Small intestine (tissue), 7 donors: ENCODE results near the gene PSAT1. TPM values are rescaled to one million over a fixed set of nuclear protein-coding genes. Genes with fewer than 3 reads are reported as not detected.

ENCODE experiments used
- DNase-seq, 2 donors: peaks; one replicate each; pipeline versions ENCODE4 v3.0.0 to v3.0.0-alpha.2; 2013
- FAIRE-seq: peaks from 2 replicates; lab custom pipeline; 2012; peaks lifted over from hg19 to GRCh38; lab: Jason Lieb, UNC
- H3K27ac ChIP-seq, 3 donors: one replicate each; pipeline ENCODE4 v1.5.1; 2013; ENCODE audit warnings: low read length in 2 of 3, mild to moderate bottlenecking in 2 of 3, control low read depth in 1 of 3, inconsistent platforms in 1 of 3, low read depth in 1 of 3, moderate library complexity in 1 of 3
- H3K27me3 ChIP-seq, 3 donors: one replicate each; pipeline ENCODE4 v1.6.1; 2013; ENCODE audit warnings: low read length in 3 of 3, inconsistent platforms in 1 of 3; ENCODE audit not compliant: control insufficient read depth in 3 of 3, insufficient read depth in 3 of 3
- H3K36me3 ChIP-seq, 3 donors: one replicate each; pipeline ENCODE4 v1.6.1; 2013; ENCODE audit warnings: low read length in 3 of 3, inconsistent platforms in 1 of 3, low read depth in 1 of 3, mild to moderate bottlenecking in 1 of 3, moderate library complexity in 1 of 3; ENCODE audit not compliant: control insufficient read depth in 3 of 3, insufficient read depth in 2 of 3
- H3K4me1 ChIP-seq, 3 donors: one replicate each; pipeline ENCODE4 v1.6.1; 2013; ENCODE audit warnings: low read length in 2 of 3, inconsistent platforms in 1 of 3, low read depth in 1 of 3, mild to moderate bottlenecking in 1 of 3, moderate library complexity in 1 of 3; ENCODE audit not compliant: control insufficient read depth in 3 of 3, insufficient read depth in 2 of 3
- H3K4me3 ChIP-seq, 3 donors: one replicate each; pipeline ENCODE4 v1.5.1; 2013; ENCODE audit warnings: low read length in 3 of 3, control low read depth in 1 of 3, inconsistent platforms in 1 of 3, low read depth in 1 of 3, mild to moderate bottlenecking in 1 of 3, moderate library complexity in 1 of 3
- H3K9me3 ChIP-seq, 2 donors: one replicate each; pipeline ENCODE4 v1.6.1; 2013; ENCODE audit warnings: low read depth in 1 of 2, low read length in 1 of 2; ENCODE audit not compliant: control insufficient read depth in 2 of 2, insufficient read depth in 1 of 2
- WGBS, 3 donors: extraction: QIAGEN DNeasy Blood & Tissue Kit; methylation state at CpG; one replicate each; pipeline ENCODE4 v1.1.7; 2013; 5-methylcytosine and 5-hydroxymethylcytosine counted together
- polyA plus RNA-seq, 4 donors: library from polyadenylated mRNA; stranded (reverse) in 3 of 4; unstranded in 1 of 4; fragments of 200-250 nt in 3 of 4; fragments of 120-200 nt in 1 of 4; gene quantifications; one replicate each; pipeline versions ENCODE4 v1.2.1 to v1.2.3, GENCODE V29; 2013
- donor health status: healthy with polysubstance abuse.
- donor health status: control.
- donor health status: control.
- donor health status: Bipolar disorder and iron deficiency.
- donor health status: healthy.

Gene PSAT1
- polyA plus RNA-seq, 4 donors = 1.8 to 101 (median 2.9) TPM

DNA sequence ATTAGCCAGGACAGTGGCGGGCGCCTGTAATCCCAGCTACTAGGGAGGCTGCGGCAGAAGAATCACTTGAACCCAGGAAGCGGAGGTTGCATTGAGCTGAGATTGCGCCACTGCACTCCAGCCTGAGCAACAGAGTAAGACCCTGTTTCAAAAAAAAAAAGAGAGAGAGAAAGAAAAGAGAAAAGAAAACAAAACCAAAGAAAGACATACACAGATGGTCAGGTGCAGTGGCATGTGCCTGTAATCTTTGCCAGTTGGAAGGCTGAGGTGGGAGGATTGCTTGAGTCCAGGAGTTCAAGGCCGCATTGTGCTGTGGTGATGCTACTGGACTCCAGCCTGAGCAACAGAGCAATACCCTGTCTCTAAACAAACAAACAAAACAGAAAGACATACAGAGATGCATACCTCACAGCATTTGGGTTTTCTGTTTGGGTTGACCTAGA lies 10.0 kb upstream of the PSAT1 start:
- Histone ChIP-seq H3K27ac (no peak overlapping the region), H3K27me3 (no peaks in the 10 kb centered on the region), H3K4me3 (no peak overlapping the region), H3K36me3 (no peaks in the 10 kb centered on the region), H3K9me3 (peaks cover 0 to 2% of the 10 kb centered on the region in 2 donors), H3K4me1 (no peaks in the 10 kb centered on the region)
- DNase-seq (no peak), FAIRE-seq (no peak)
- WGBS, 3 donors = 95 to 96% (median 96%) methylated on average over 5 to 6 of the region's 6 CpGs

DNA sequence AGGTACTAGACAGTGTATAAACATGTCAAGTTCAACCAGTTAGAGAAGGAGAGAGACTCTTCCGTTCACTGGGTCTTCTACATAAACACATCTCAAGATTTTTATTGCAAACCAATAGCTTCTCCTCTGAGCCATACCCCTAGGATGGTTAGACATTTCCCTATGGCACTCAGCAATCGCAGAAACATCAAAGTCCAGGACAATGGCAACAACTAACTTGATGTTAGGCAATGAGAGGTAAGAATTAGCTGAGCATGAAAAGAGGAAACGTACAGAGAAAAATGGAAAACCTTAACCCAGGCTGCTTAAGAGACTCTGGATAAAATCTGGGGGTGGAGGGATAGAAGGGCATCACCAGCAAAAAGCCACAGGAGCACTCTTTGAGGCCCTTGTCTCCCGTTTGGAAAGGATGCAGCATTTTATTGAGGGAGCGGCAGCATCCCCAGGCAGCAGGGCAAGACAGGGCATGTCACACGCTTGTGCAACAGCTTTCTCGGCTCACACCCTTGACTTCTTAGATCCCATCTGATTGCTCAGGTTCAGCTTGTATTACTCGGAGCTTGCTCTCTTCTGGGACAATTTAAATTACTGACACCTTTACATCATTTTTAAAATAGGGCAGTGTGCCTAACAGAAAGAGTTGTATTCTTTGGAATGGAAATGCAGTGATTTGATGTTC lies 8.6 kb upstream of the PSAT1 start:
- WGBS, 3 donors = 57 to 82% (median 71%) methylated on average over 8 of the region's 8 CpGs
- no peak overlapping the region for H3K4me3 ChIP-seq
- peaks cover 0 to 2% of the 10 kb centered on the region in 2 donors for H3K9me3 ChIP-seq
- no peaks in the 10 kb centered on the region for H3K4me1 ChIP-seq
- H3K36me3 ChIP-seq = no peaks in the 10 kb centered on the region
- FAIRE-seq (no peak), DNase-seq (no peak)
- H3K27me3 ChIP-seq = no peaks in the 10 kb centered on the region
- H3K27ac ChIP-seq = no peak overlapping the region

DNA sequence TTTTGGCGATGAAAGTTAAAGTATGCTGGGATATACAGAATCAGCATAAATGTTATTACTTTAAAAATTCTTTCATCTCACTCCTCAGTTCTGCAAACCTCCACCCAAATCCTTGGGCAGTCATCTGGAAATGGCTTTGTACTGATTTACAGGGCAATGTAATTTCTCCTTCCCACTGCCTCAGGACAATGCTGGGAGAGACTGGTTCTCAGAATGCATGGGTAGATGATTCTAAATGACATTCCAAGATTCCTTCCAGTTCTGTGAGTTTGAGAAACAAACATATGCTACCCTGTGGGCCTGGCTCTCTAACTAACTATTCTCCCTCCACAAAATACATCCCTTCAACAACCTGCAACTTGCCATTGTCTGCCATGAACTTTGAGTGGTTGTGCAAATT lies 7.5 kb upstream of the PSAT1 start:
- Histone ChIP-seq H3K4me1 (no peaks in the 10 kb centered on the region), H3K27ac (no peak overlapping the region), H3K9me3 (no peaks in the 10 kb centered on the region), H3K27me3 (no peaks in the 10 kb centered on the region), H3K36me3 (no peaks in the 10 kb centered on the region), H3K4me3 (no peak overlapping the region)
- 94 to 100% (median 97%) methylated on average over 1 of the region's 1 CpG for WGBS, 3 donors
- FAIRE-seq (no peak), DNase-seq (no peak)

DNA sequence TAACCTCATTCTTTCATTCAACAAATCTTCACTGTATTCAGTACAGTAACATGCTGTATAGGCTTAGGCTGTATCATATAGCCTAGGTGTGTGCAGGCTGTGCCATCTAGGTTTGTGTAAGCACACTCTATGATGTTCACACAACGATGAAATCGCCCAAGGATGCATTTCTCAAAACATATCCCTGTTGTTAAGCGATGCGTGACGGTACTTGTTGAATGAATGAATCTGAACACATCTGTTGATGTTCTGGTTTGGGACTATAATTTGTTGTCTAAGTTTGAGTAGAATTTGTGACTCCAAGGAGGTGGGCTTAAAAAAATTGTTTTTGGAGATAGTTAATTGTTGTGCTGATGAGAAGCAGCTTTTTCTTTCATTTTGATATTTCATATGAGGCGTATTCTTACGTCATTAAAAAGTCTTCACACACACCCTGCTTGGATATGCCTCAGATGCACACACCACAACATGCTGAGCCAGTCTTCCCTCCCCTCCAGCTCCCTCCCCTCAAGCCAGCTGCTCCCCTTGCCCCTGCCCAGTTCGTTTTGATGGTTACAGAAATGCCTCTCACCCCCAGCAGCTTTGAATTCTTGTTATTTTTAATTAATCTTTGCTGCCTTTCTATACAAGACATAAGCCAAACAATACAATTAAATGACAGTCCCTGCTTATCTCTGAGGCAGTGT lies 5.5 kb upstream of the PSAT1 start:
- no peaks in the 10 kb centered on the region for H3K9me3 ChIP-seq
- no peak for DNase-seq
- no peak overlapping the region for H3K4me3 ChIP-seq
- peaks cover 0 to 10% (median 0%) of the 10 kb centered on the region in 3 donors for H3K27me3 ChIP-seq
- no peaks in the 10 kb centered on the region for H3K36me3 ChIP-seq
- no peak for FAIRE-seq
- WGBS, 3 donors = 83 to 86% (median 85%) methylated on average over 8 of the region's 8 CpGs
- peaks cover 0 to 1% (median 0%) of the 10 kb centered on the region in 3 donors for H3K4me1 ChIP-seq
- no peak overlapping the region for H3K27ac ChIP-seq

GRCh38 chr9:78292026-78292425 lies 4.9 kb upstream of the PSAT1 start:
- 58% methylated on average over 6 of the region's 6 CpGs for WGBS, 3 donors
- FAIRE-seq (no peak), DNase-seq (no peak)
- no peak overlapping the region for H3K4me3 ChIP-seq
- no peaks in the 10 kb centered on the region for H3K9me3 ChIP-seq
- H3K4me1 ChIP-seq = peaks cover 0 to 4% (median 0%) of the 10 kb centered on the region in 3 donors
- no peaks in the 10 kb centered on the region for H3K36me3 ChIP-seq
- peaks cover 0 to 11% (median 0%) of the 10 kb centered on the region in 3 donors for H3K27me3 ChIP-seq
- H3K27ac ChIP-seq = no peak overlapping the region

DNA sequence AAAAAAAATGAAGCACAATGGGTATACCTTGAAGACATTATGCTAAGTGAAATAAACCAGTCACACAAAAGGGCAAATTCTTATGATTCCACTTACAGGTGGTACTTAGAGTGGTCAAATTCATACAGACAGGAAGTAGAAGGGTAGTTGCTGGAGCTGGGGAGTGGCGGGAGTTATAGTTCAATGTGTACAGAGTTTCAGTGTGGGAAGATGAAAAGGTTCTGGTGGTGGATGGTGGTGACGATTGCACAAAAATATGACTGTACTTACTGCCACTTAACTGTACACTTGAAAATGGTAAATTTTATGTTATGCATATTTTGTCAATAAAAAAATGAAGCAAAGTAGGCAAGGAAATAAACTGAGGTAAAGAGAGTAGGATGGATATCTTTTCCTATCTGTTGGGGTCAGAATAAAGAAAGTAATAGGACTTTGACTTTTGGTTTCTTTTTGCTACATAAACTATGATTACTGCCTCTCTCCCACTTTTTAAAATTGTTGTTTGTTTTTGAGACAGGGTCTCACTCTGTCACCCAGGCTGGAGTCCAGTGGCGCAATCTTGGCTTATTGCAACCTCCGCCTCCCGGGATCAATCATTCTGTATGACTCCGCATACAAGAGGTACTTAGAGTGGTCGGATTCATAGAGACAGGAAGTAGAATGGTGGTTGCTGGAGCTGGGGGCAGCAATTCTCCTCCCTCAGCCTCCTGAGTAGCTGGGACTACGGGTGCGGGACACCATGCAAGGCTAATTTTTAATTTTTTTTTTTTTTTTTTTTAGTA lies 4.0 kb upstream of the PSAT1 start:
- H3K27me3 ChIP-seq = peaks cover 0 to 16% (median 1%) of the 10 kb centered on the region in 3 donors
- no peak overlapping the region for H3K4me3 ChIP-seq
- no peak overlapping the region for H3K27ac ChIP-seq
- WGBS, 3 donors = 81 to 88% (median 82%) methylated on average over 9 of the region's 9 CpGs
- no peak for DNase-seq
- FAIRE-seq = no peak
- no peaks in the 10 kb centered on the region for H3K36me3 ChIP-seq
- no peaks in the 10 kb centered on the region for H3K9me3 ChIP-seq
- peaks cover 0 to 4% (median 3%) of the 10 kb centered on the region in 3 donors for H3K4me1 ChIP-seq

- no peak overlapping the region for H3K27ac ChIP-seq
- H3K27me3 ChIP-seq = peaks cover 0 to 21% (median 1%) of the 10 kb centered on the region in 3 donors
- H3K4me3 ChIP-seq = no peak overlapping the region
- no peaks in the 10 kb centered on the region for H3K9me3 ChIP-seq
- H3K4me1 ChIP-seq = peaks cover 0 to 4% (median 3%) of the 10 kb centered on the region in 3 donors
- FAIRE-seq (no peak), DNase-seq (no peak)
- 83 to 91% (median 90%) methylated on average over 5 of the region's 5 CpGs for WGBS, 3 donors
- H3K36me3 ChIP-seq = no peaks in the 10 kb centered on the region
Measured at GRCh38 chr9:78294290-78295176, 2.4 kb upstream of the PSAT1 start.
